ENCODE data around the gene NAA25.

DNA sequence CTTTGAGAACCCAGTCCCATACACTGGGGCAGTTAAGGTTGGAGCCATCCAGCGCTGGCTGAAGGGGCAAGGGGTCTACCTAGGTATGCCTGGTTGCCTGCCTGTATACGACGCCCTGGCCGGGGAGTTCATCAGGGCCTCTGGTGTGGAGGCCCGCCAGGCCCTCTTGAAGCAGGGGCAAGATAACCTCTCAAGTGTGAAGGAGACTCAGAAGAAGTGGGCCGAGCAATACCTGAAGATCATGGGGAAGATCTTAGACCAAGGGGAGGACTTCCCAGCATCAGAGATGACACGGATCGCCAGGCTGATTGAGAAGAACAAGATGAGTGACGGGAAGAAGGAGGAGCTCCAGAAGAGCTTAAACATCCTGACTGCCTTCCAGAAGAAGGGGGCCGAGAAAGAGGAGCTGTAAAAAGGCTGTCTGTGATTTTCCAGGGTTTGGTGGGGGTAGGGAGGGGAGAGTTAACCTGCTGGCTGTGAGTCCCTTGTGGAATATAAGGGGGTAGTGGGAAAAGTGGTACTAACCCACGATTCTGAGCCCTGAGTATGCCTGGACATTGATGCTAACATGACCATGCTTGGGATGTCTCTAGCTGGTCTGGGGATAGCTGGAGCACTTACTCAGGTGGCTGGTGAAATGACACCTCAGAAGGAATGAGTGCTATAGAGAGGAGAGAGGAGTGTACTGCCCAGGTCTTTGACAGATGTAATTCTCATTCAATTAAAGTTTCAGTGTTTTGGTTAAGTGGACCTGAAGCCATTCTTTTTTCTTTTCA lies 86.2 kb downstream of the NAA25 start:
- no peak for TF ChIP-seq TAF1 (IDR thresholded peaks at IDR 0.05; ENCODE audit: low read depth, low read length)
- no peak for TF ChIP-seq POLR2A (IDR thresholded peaks at IDR 0.05; ENCODE audit: low read depth, low read length)
- no peak; the same call in 1 of the 2 replicates for TF ChIP-seq POLR2AphosphoS5 (IDR thresholded peaks at IDR 0.05; ENCODE audit: low read depth, low read length)
- TF ChIP-seq SPI1 (IDR thresholded peaks at IDR 0.05; ENCODE audit: low read depth, low read length), result no peak
- no peak for TF ChIP-seq PAX5 (IDR thresholded peaks at IDR 0.05; ENCODE audit: insufficient read depth, low read length, severe bottlenecking)

Data from GM12891 (cell line).